ENCODE measurements around the gene CELF2.

Gene CELF2

GRCh38 chr10:11017570-11018431, at the start of gene CELF2:
Gene CELF2, plus strand, starts transcription at chr10:11017872. Its CDS starts 218 bp downstream, at chr10:11018090.
- no peaks in the 10 kb centered on the region for H3K9me3 ChIP-seq (ENCODE audit: control insufficient read depth, insufficient read depth, low read length)
- H3K27ac ChIP-seq (ENCODE audit: low read depth, low read length) = no peak within 1 kb of the TSS
- H3K4me1 ChIP-seq (ENCODE audit: control insufficient read depth, low read length) = no peaks in the 10 kb centered on the region
- no peak for TF ChIP-seq EZH2phosphoT487 (IDR thresholded peaks at IDR 0.05; ENCODE audit: borderline replicate concordance, low read length)
- TF ChIP-seq CTCF (IDR thresholded peaks at IDR 0.05; ENCODE audit: low read depth, low read length, poor library complexity, severe bottlenecking) = no peak
- H3K4me3 ChIP-seq (ENCODE audit: low read length) = no peak within 1 kb of the TSS
- H3K36me3 ChIP-seq (ENCODE audit: control insufficient read depth, low read length) = no peaks in the 10 kb centered on the region
- no peak within 1 kb of the TSS for H3K4me2 ChIP-seq (ENCODE audit: low read length)
- no peaks in the 10 kb centered on the region for H3K9me2 ChIP-seq (replicated peaks; ENCODE audit: control insufficient read depth, low read length)
- no peaks in the 10 kb centered on the region for H4K20me1 ChIP-seq (ENCODE audit: control insufficient read depth, insufficient read depth, low read depth, low read length)
- H3F3A ChIP-seq (ENCODE audit: control insufficient read depth, insufficient read depth) = no peaks in the 10 kb centered on the region
- H3K79me2 ChIP-seq (ENCODE audit: control insufficient read depth, low read length) = no peaks in the 10 kb centered on the region
- H3K27me3 ChIP-seq (ENCODE audit: control insufficient read depth, low read length) = peaks cover 14% of the 10 kb centered on the region

GRCh38 chr10:10968257-10968588, 49.4 kb upstream of the CELF2 start:
- no peak overlapping the region for H3K4me3 ChIP-seq (ENCODE audit: low read length)
- no peaks in the 10 kb centered on the region for H3K9me3 ChIP-seq (ENCODE audit: control insufficient read depth, insufficient read depth, low read length)
- no peaks in the 10 kb centered on the region for H3K79me2 ChIP-seq (ENCODE audit: control insufficient read depth, low read length)
- no peaks in the 10 kb centered on the region for H3K27me3 ChIP-seq (ENCODE audit: control insufficient read depth, low read length)
- no peak overlapping the region for H3K4me2 ChIP-seq (ENCODE audit: low read length)
- no peaks in the 10 kb centered on the region for H3K36me3 ChIP-seq (ENCODE audit: control insufficient read depth, low read length)
- no peaks in the 10 kb centered on the region for H3K4me1 ChIP-seq (ENCODE audit: control insufficient read depth, low read length)
- TF ChIP-seq EZH2phosphoT487 (IDR thresholded peaks at IDR 0.05; ENCODE audit: borderline replicate concordance, low read length) (no peak), CTCF (IDR thresholded peaks at IDR 0.05; ENCODE audit: low read depth, low read length, poor library complexity, severe bottlenecking) (no peak)
- H3K27ac ChIP-seq (ENCODE audit: low read depth, low read length) = no peak overlapping the region
- no peaks in the 10 kb centered on the region for H3K9me2 ChIP-seq (replicated peaks; ENCODE audit: control insufficient read depth, low read length)
- H3F3A ChIP-seq (ENCODE audit: control insufficient read depth, insufficient read depth) = no peaks in the 10 kb centered on the region
- no peaks in the 10 kb centered on the region for H4K20me1 ChIP-seq (ENCODE audit: control insufficient read depth, insufficient read depth, low read depth, low read length)

GRCh38 chr10:10973310-10973709, 44.4 kb upstream of the CELF2 start:
- Histone ChIP-seq H3K4me3 (ENCODE audit: low read length) (no peak overlapping the region), H3K36me3 (ENCODE audit: control insufficient read depth, low read length) (no peaks in the 10 kb centered on the region), H4K20me1 (ENCODE audit: control insufficient read depth, insufficient read depth, low read depth, low read length) (no peaks in the 10 kb centered on the region), H3F3A (ENCODE audit: control insufficient read depth, insufficient read depth) (no peaks in the 10 kb centered on the region), H3K79me2 (ENCODE audit: control insufficient read depth, low read length) (no peaks in the 10 kb centered on the region), H3K27me3 (ENCODE audit: control insufficient read depth, low read length) (no peaks in the 10 kb centered on the region), H3K9me2 (replicated peaks; ENCODE audit: control insufficient read depth, low read length) (no peaks in the 10 kb centered on the region), H3K9me3 (ENCODE audit: control insufficient read depth, insufficient read depth, low read length) (no peaks in the 10 kb centered on the region), H3K4me1 (ENCODE audit: control insufficient read depth, low read length) (no peaks in the 10 kb centered on the region), H3K27ac (ENCODE audit: low read depth, low read length) (no peak overlapping the region), H3K4me2 (ENCODE audit: low read length) (no peak overlapping the region)
- TF ChIP-seq CTCF (IDR thresholded peaks at IDR 0.05; ENCODE audit: low read depth, low read length, poor library complexity, severe bottlenecking) (no peak), EZH2phosphoT487 (IDR thresholded peaks at IDR 0.05; ENCODE audit: borderline replicate concordance, low read length) (no peak)

All from DOHH2 (cell line).